CD14-positive monocyte (primary cell): ENCODE measurements around the gene ELAVL1. TPM values are rescaled to one million over a fixed set of nuclear protein-coding genes. Genes with fewer than 3 reads are reported as not detected.

Experiments
- DNase-seq, 3 donors: peaks; one replicate each; pipeline ENCODE4 v3.0.0-alpha.2; 2011 to 2022
- H2AFZ ChIP-seq: 2 replicates; pipeline ENCODE4 v1.6.0; 2012; ENCODE audit warnings: mild to moderate bottlenecking, low read depth, low read length, inconsistent platforms; ENCODE audit not compliant: insufficient read depth, poor library complexity, severe bottlenecking
- H3K27ac ChIP-seq, 2 donors: 1 replicate in 1 of 2; 2 replicates in 1 of 2; pipeline ENCODE4 v1.5.1; 2012 to 2013; ENCODE audit warnings: low read length in 2 of 2, control low read depth in 1 of 2, inconsistent platforms in 1 of 2, low read depth in 1 of 2, mild to moderate bottlenecking in 1 of 2
- H3K27me3 ChIP-seq, 2 donors: one replicate each; pipeline versions ENCODE4 v1.6.0 to v1.6.1; 2011 to 2013; ENCODE audit warnings: low read length in 2 of 2; ENCODE audit not compliant: control insufficient read depth in 2 of 2, insufficient read depth in 2 of 2
- H3K36me3 ChIP-seq, 2 donors: replicated peaks in 1 of 2; 1 replicate in 1 of 2; 2 replicates in 1 of 2; pipeline versions ENCODE4 v1.5.1 to v1.6.1; 2012 to 2013; ENCODE audit warnings: low read length in 2 of 2, control low read depth in 1 of 2, inconsistent platforms in 1 of 2, mild to moderate bottlenecking in 1 of 2; ENCODE audit not compliant: insufficient read depth in 2 of 2, control insufficient read depth in 1 of 2
- H3K4me1 ChIP-seq, 2 donors: 1 replicate in 1 of 2; 2 replicates in 1 of 2; pipeline versions ENCODE4 v1.5.1 to v1.6.1; 2012 to 2013; ENCODE audit warnings: low read length in 2 of 2, control low read depth in 1 of 2, inconsistent platforms in 1 of 2, mild to moderate bottlenecking in 1 of 2, moderate library complexity in 1 of 2; ENCODE audit not compliant: insufficient read depth in 2 of 2, control insufficient read depth in 1 of 2
- H3K4me2 ChIP-seq: replicated peaks from 2 replicates; pipeline ENCODE3; 2012; ENCODE audit warnings: low read length, moderate library complexity, mild to moderate bottlenecking; ENCODE audit not compliant: poor library complexity, severe bottlenecking; ENCODE audit errors: extremely low read depth
- H3K4me3 ChIP-seq, 3 experiments: fragments of 200-600 bp in 1 of 3; sonication (generic) in 1 of 3; replicated peaks in 1 of 3; 1 replicate in 2 of 3; 2 replicates in 1 of 3; pipeline ENCODE4 v1.5.1; 2011 to 2013; ENCODE audit warnings: low read length in 3 of 3, mild to moderate bottlenecking in 3 of 3, control low read depth in 2 of 3, low read depth in 2 of 3, inconsistent platforms in 1 of 3, moderate library complexity in 1 of 3
- H3K79me2 ChIP-seq: 2 replicates; pipeline ENCODE4 v1.6.0; 2012; ENCODE audit warnings: mild to moderate bottlenecking, control low read depth, inconsistent platforms, low read length, moderate library complexity; ENCODE audit not compliant: insufficient read depth
- H3K9ac ChIP-seq: 2 replicates; pipeline ENCODE4 v1.6.0; 2017; ENCODE audit warnings: low read length, mild to moderate bottlenecking; ENCODE audit not compliant: insufficient read depth, poor library complexity, severe bottlenecking
- H3K9me3 ChIP-seq, 2 donors: replicated peaks in 1 of 2; 1 replicate in 1 of 2; 2 replicates in 1 of 2; pipeline versions ENCODE4 v1.5.1 to v1.6.1; 2012 to 2013; ENCODE audit warnings: low read length in 2 of 2, control low read depth in 1 of 2; ENCODE audit not compliant: control insufficient read depth in 1 of 2, insufficient read depth in 1 of 2
- H4K20me1 ChIP-seq: 2 replicates; pipeline ENCODE4 v1.6.0; 2012; ENCODE audit warnings: mild to moderate bottlenecking, low read length, control low read depth, moderate library complexity; ENCODE audit not compliant: insufficient read depth
- H3K27ac Mint-ChIP-seq, 7 donors: one replicate each; pipeline ENCODE4 v1.8.0; 2020; ENCODE audit warnings: mild to moderate bottlenecking in 7 of 7, mixed read lengths in 7 of 7, moderate library complexity in 6 of 7, inconsistent platforms in 2 of 7
- H3K27me3 Mint-ChIP-seq, 3 donors: one replicate each; pipeline ENCODE4 v1.8.0; 2021 to 2022; ENCODE audit warnings: low read depth in 3 of 3, mild to moderate bottlenecking in 3 of 3, mixed read lengths in 3 of 3, moderate library complexity in 3 of 3, inconsistent platforms in 1 of 3
- H3K36me3 Mint-ChIP-seq, 2 donors: one replicate each; pipeline ENCODE4 v1.8.0; 2020; ENCODE audit warnings: mixed read lengths in 2 of 2, inconsistent platforms in 1 of 2, mild to moderate bottlenecking in 1 of 2
- H3K4me1 Mint-ChIP-seq: one replicate; pipeline ENCODE4 v1.8.0; 2020; ENCODE audit warnings: mild to moderate bottlenecking, mixed read lengths
- H3K4me3 Mint-ChIP-seq, 2 donors: one replicate each; pipeline ENCODE4 v1.8.0; 2020; ENCODE audit warnings: mild to moderate bottlenecking in 2 of 2, mixed read lengths in 2 of 2, moderate library complexity in 1 of 2
- H3K9me3 Mint-ChIP-seq, 7 donors: one replicate each; pipeline ENCODE4 v1.8.0; 2020 to 2022; ENCODE audit warnings: mixed read lengths in 7 of 7, mild to moderate bottlenecking in 6 of 7, moderate library complexity in 6 of 7, inconsistent platforms in 2 of 7
- WGBS: methylation state at CpG from one replicate; pipeline ENCODE4 v1.1.5; 2013; ENCODE audit warnings: missing lambda C conversion rate; ENCODE audit not compliant: insufficient coverage; 5-methylcytosine and 5-hydroxymethylcytosine counted together
- intact Hi-C, 2 donors: fragments of 100-400 bp; cut with micrococcal nuclease; formaldehyde crosslinking; loops; one replicate each; pipeline versions ENCODE4 v1.15.0 to v1.15.1; 2023
- polyA plus RNA-seq, 3 donors: library from polyadenylated mRNA; depleted of rRNA in 1 of 3; unstranded in 2 of 3; stranded (reverse) in 1 of 3; fragments of 300-500 nt in 2 of 3; fragments of >200 nt in 1 of 3; fragmentation: Illumina TruSeq in 2 of 3; gene quantifications; 1 replicate in 2 of 3; 2 replicates in 1 of 3; pipeline ENCODE4 v1.2.3, GENCODE V29; 2012 to 2021
- TF ChIP-seq, protein P1 (sequence below): fragments of 200-600 bp; IDR thresholded peaks from one replicate; pipeline ENCODE4 v1.8.0; 2022; ENCODE audit warnings: antibody characterized with exemption, mild to moderate bottlenecking

Gene ELAVL1
- polyA plus RNA-seq, 3 donors, result 25.1 to 31.1 (median 30.7) TPM

DNA sequence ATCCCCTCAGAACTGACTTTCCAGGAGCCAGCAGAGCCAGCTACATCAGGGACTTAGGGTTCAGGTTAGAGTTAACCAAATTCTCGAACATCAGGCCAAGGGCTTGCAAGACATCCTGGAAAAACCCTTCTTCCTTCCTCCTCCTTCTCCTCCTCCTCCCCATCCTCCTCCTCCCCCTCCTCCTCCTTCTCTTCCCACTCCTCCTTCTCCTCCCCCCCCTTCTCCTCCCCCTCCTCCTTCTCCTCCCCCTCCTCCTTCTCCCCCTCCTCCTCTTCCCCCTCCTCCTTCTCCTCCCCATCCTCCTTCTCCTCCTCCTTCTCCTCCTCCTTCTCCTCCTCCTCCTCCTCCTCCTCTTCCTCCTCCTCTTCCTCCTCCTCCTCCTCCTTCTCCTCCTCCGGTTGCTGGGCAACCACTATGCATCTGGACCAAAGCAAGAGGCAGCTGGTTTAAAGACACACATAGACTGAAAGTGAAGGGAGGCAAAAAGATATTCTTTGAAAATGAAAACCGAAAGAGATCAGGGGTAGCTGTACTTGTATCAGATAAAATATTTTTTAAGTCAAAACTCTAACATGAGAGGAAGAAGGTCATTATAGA is 41.2 kb upstream of the ELAVL1 start:
- intact Hi-C loops, result no loop called here
- H3K36me3 Mint-ChIP-seq, result no peaks in the 10 kb centered on the region
- WGBS, result 33% methylated on average over 1 of the region's 3 CpGs
- Histone ChIP-seq H3K4me1 (peaks cover 13 to 16% of the 10 kb centered on the region in 2 donors), H3K9me3 (no peaks in the 10 kb centered on the region), H3K27me3 (peaks cover 0 to 4% of the 10 kb centered on the region in 2 donors), H3K4me2 (no peak overlapping the region), H3K79me2 (no peaks in the 10 kb centered on the region), H3K27ac (no peak overlapping the region), H3K9ac (no peak overlapping the region), H3K4me3 (no peak overlapping the region), H2AFZ (no peak overlapping the region), H3K36me3 (no peaks in the 10 kb centered on the region), H4K20me1 (no peaks in the 10 kb centered on the region)
- H3K4me3 Mint-ChIP-seq, result no peak overlapping the region
- H3K27ac Mint-ChIP-seq, result no peak overlapping the region
- H3K4me1 Mint-ChIP-seq, result peaks cover 11% of the 10 kb centered on the region
- TF ChIP-seq, protein P1, sequence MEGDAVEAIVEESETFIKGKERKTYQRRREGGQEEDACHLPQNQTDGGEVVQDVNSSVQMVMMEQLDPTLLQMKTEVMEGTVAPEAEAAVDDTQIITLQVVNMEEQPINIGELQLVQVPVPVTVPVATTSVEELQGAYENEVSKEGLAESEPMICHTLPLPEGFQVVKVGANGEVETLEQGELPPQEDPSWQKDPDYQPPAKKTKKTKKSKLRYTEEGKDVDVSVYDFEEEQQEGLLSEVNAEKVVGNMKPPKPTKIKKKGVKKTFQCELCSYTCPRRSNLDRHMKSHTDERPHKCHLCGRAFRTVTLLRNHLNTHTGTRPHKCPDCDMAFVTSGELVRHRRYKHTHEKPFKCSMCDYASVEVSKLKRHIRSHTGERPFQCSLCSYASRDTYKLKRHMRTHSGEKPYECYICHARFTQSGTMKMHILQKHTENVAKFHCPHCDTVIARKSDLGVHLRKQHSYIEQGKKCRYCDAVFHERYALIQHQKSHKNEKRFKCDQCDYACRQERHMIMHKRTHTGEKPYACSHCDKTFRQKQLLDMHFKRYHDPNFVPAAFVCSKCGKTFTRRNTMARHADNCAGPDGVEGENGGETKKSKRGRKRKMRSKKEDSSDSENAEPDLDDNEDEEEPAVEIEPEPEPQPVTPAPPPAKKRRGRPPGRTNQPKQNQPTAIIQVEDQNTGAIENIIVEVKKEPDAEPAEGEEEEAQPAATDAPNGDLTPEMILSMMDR, result no peak
- H3K9me3 Mint-ChIP-seq, result peaks cover 0 to 5% (median 0%) of the 10 kb centered on the region in 7 donors
- peaks cover 10 to 27% (median 27%) of the 10 kb centered on the region in 3 donors for H3K27me3 Mint-ChIP-seq
- no peak for DNase-seq

DNA sequence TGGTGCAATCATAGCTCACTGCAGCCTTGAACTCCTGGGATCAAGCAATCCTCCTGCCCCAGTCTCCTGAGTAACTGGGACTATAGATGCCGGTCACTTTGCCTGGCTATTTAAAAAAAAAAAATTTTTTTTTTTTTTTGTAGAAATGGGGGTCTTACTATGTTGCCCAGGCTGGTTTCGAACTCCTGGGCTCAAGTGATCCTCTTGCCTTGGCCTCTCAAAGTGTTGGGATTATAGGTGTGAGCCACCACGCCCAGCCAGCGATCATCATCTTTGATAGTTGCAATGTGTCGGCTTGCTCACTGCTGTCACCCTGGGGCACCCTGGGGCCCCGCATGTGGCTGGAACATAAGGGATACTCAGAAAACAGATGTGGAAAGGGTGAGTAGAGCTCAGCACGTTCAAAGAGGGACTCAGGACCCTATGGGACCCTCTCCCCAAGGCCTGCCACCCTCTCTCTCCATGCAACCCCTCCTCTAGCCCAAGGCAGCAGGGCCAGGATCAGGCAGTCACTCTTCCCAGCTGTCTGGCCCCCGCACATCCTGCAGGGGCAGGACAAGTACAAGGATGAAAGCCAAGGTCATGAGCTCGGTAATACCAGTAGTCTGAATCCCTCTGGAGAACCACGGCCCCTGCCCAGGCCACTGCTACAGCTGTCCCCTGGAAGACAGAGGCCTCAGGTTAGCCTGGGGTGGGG is 40.6 kb upstream of the ELAVL1 start:
- DNase-seq, result no peak
- no peak overlapping the region for H3K4me2 ChIP-seq
- peaks cover 0 to 5% (median 0%) of the 10 kb centered on the region in 7 donors for H3K9me3 Mint-ChIP-seq
- no peak overlapping the region for H3K9ac ChIP-seq
- peaks cover 10% of the 10 kb centered on the region in 2 donors for H3K4me1 ChIP-seq
- H3K4me1 Mint-ChIP-seq, result peaks cover 8% of the 10 kb centered on the region
- no peaks in the 10 kb centered on the region for H4K20me1 ChIP-seq
- no peaks in the 10 kb centered on the region for H3K79me2 ChIP-seq
- no peaks in the 10 kb centered on the region for H3K9me3 ChIP-seq
- no peak overlapping the region for H2AFZ ChIP-seq
- peaks cover 10 to 29% (median 27%) of the 10 kb centered on the region in 3 donors for H3K27me3 Mint-ChIP-seq
- H3K27ac Mint-ChIP-seq, result no peak overlapping the region
- H3K36me3 ChIP-seq, result no peaks in the 10 kb centered on the region
- intact Hi-C loops, result no loop called here
- 91% methylated on average over 6 of the region's 10 CpGs for WGBS
- H3K27ac ChIP-seq, result no peak overlapping the region
- TF ChIP-seq, protein P1, result no peak
- peaks cover 0 to 4% of the 10 kb centered on the region in 2 donors for H3K27me3 ChIP-seq
- no peak overlapping the region for H3K4me3 ChIP-seq
- H3K36me3 Mint-ChIP-seq, result no peaks in the 10 kb centered on the region
- no peak overlapping the region for H3K4me3 Mint-ChIP-seq
